Fibroblast of villous mesenchyme (primary cell): ENCODE results near the gene CELA2B. TPM values are rescaled to one million over a fixed set of nuclear protein-coding genes. Genes with fewer than 3 reads are reported as not detected.
A peak's percentile ranks its signal among the peaks of the same experiment; 100 is the strongest.
"Not testable (repeated sequence)": the region's sequence is repeated elsewhere in the genome, so short reads cannot be mapped to it uniquely, and the experiment has no call there.

Source experiments
- DNase-seq: peaks from one replicate; pipeline ENCODE4 v3.0.0-alpha.2; 2010; ENCODE audit warnings: low read depth
- H3K4me3 ChIP-seq: 2 replicates; pipeline ENCODE4 v1.5.1; 2011; ENCODE audit warnings: low read depth, mild to moderate bottlenecking, low read length
- total RNA-seq: library from RNA; depleted of rRNA; stranded (reverse); fragments of >200 nt; gene quantifications from 2 replicates; pipeline ENCODE4 v1.2.3, GENCODE V29; 2012
- TF ChIP-seq, protein P1 (sequence below): IDR thresholded peaks from 2 replicates; pipeline ENCODE4 v1.5.1; 2012; ENCODE audit warnings: low read depth, mild to moderate bottlenecking, low read length; ENCODE audit not compliant: insufficient read depth

CELA2B gene
- total RNA-seq, result under 0.01 TPM in 1 of 2 replicates, not detected in the other

DNA sequence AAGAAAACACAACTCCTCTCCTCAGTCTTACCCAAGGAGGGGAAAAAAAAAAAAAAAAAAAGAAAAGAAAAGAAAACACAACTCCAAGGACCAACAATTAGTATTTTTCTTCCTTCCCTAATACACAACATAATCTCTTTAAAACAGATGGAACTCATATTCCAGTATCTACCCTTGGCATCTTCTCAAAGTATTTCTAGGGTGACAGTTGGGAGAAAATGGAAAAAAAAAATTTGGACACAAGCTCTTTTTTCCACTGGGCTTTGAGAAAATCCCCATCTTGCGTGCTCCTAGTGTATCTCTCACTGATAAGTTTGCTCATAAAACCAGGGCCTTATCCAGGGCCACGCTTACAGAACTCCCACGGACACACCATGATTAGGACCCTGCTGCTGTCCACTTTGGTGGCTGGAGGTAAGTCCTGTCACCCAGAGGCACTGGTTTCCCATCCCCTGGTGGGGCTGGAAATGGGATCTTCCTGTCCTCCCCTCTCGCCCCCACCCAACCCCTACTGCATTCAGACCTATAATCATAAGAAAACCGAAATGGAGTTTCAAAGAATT, at the start of gene CELA2B:
Gene CELA2B (plus strand): TSS at position 353 of the 563 bp plus-strand sequence. CDS start 22 bp downstream, at position 375.
- no peak within 1 kb of the TSS for H3K4me3 ChIP-seq
- TF ChIP-seq, protein P1, sequence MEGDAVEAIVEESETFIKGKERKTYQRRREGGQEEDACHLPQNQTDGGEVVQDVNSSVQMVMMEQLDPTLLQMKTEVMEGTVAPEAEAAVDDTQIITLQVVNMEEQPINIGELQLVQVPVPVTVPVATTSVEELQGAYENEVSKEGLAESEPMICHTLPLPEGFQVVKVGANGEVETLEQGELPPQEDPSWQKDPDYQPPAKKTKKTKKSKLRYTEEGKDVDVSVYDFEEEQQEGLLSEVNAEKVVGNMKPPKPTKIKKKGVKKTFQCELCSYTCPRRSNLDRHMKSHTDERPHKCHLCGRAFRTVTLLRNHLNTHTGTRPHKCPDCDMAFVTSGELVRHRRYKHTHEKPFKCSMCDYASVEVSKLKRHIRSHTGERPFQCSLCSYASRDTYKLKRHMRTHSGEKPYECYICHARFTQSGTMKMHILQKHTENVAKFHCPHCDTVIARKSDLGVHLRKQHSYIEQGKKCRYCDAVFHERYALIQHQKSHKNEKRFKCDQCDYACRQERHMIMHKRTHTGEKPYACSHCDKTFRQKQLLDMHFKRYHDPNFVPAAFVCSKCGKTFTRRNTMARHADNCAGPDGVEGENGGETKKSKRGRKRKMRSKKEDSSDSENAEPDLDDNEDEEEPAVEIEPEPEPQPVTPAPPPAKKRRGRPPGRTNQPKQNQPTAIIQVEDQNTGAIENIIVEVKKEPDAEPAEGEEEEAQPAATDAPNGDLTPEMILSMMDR, result no peak
- DNase-seq, result peak; percentile 49

DNA sequence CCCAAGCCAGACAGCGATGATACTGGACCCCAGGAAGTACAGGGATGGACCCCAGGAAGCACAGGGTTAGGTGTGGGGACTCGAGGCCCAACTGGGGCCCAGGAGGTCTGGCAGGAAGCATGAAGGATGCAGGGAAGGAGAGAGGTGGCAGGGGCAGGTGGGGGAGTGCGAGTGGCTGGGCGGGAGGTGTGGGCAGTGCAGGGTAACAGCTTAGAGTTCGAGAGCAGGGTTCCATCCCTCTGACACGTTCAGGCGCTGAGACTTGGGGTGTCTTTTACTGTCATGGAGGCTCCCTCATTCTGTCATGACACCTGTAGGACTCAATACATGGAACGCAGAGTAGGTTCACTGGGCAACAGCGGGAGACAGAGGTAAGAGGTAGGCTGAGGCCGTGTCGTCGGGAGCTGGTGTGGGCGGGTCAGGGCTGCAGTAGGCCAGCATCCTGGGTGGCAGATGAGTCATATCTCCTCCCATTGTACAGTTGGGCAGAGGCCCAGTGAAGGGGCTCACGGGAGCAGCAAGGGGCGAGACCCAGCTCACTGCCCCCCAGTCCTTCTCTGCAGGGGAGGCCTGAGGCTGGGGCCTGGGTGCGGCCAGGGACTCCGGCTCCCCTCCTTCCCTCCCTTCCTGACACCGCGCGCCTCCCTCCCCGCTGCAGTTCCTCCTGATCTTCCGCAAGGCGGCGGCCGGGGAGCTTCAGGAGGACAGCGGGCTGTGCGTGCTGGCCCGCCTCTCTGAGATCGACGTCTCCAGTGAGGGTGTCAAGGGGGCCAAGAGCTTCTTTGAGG, 49.2 kb upstream of the CELA2B start:
- no peak overlapping the region for H3K4me3 ChIP-seq
- peak; percentile 70 for DNase-seq
- TF ChIP-seq, protein P1, result peak; percentile 50

DNA sequence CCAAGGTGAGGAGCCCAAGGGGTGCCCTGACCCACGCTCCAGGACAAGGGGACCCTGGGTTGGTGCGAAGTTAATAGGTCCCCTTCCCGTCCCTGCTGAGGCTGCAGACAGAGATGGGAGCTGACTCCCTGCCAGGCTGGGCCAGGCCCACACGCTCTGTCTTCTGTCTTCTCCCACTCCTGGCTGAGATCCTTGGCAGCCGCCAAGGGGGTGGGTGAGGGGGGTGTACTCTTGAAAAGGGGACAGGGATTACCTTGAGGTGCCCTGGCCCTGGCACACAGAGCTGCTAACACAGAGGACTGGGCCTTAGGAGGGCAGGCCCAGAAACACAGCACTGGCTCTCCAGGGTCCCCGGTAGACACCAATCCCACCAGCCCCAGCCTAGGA, 48.6 kb upstream of the CELA2B start:
- H3K4me3 ChIP-seq, result no peak overlapping the region
- no peak for DNase-seq
- TF ChIP-seq, protein P1, result no peak

DNA sequence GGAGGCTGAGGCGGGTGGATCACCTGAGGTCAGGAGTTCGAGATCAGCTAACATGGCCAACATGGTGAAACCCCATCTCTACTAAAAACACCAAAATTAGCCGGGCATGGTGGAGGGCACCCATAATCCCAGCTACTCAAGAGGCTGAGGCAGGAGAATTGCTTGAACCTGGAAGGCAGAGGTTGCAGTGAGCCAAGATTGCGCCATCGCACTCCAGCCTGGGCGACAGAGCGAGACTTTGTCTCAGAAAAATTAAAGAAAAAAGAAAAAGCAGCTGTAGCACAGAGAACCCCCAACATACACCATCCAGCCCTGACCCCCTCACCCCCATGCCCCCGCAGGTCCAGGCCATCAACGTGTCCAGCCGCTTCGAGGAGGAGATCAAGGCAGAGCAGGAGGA, 47.7 kb upstream of the CELA2B start:
- H3K4me3 ChIP-seq, DNase-seq: not testable (repeated sequence)

DNA sequence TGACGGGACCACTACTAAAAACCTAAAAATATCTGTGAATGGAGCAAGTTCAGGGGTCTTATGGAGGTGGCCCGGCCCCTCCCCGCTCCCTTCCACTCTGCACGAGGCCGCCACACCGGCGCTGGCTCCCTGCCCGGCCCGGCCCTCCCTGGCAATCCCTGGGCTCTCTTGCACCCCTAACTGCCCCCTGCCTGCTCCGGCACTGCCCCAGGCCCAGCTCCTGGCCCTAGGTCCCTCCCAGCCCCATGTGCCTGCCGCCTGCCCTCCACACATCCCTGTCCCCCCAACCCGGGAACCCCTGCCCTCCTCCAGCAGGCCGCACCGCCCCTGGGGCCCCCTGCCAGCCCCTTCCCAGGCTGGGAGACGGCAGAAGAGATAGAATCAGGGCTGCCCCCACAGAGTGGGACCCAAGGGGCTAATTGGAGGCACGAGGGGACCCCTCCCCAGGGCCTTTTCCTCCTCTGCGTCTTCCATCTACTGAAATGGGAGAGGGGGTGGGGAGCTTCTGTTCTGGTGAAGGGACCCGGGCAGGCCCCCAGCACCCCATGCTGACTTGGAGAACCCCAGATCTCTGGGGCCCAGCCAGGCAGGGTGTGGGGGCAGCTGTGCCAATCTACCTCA, 47.0 kb upstream of the CELA2B start:
- no peak overlapping the region for H3K4me3 ChIP-seq
- TF ChIP-seq, protein P1, result no peak
- DNase-seq, result no peak

DNA sequence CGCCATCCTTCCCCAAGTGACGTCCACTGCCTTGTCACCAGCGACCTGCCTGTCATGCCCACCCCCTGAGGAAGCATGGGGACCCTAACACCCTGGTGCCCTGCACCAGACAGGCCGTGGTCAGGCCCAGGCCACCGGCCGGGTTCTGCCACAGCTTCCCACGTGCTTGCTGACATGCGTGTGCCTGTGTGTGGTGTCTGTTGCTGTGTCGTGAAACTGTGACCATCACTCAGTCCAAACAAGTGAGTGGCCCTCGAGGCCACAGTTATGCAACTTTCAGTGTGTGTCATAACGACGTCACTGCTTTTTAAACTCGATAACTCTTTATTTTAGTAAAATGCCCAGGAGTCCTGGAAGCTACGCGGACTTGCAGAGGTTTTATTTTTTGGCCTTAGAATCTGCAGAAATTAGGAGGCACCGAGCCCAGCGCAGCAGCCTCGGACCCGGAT, 46.2 kb upstream of the CELA2B start:
- H3K4me3 ChIP-seq, result no peak overlapping the region
- TF ChIP-seq, protein P1, result no peak
- peak; percentile 65 for DNase-seq
